ENCODE data around the gene TP53. TPM values are rescaled to one million over a fixed set of nuclear protein-coding genes. Genes with fewer than 3 reads are reported as not detected.

Gene TP53
- total RNA-seq, 2 experiments from 2014 or later, result 69.2 to 172 TPM

DNA sequence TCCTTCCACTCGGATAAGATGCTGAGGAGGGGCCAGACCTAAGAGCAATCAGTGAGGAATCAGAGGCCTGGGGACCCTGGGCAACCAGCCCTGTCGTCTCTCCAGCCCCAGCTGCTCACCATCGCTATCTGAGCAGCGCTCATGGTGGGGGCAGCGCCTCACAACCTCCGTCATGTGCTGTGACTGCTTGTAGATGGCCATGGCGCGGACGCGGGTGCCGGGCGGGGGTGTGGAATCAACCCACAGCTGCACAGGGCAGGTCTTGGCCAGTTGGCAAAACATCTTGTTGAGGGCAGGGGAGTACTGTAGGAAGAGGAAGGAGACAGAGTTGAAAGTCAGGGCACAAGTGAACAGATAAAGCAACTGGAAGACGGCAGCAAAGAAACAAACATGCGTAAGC is 12.4 kb downstream of the TP53 start:
- Histone ChIP-seq H3K9me3 (ENCODE audit: low read length) (peaks cover 8% of the 10 kb centered on the region), H4K20me1 (ENCODE audit: insufficient read depth, low read length) (no peaks in the 10 kb centered on the region), H3K9me2 (ENCODE audit: insufficient read depth, low read length) (no peaks in the 10 kb centered on the region), H3K4me2 (ENCODE audit: low read length) (no peak overlapping the region), H2AFZ (ENCODE audit: low read length) (no peak overlapping the region), H3K4me3 (ENCODE audit: low read depth, low read length, poor library complexity, severe bottlenecking) (no peak overlapping the region), H3K79me2 (ENCODE audit: insufficient read depth, low read depth, low read length) (peaks cover 5% of the 10 kb centered on the region; the same call in 1 of the 2 replicates), H3K27ac (ENCODE audit: low read depth, low read length, poor library complexity, severe bottlenecking) (no peak overlapping the region), H3K36me3 (ENCODE audit: insufficient read depth, low read length) (peaks cover 65% of the 10 kb centered on the region), H3K4me1 (ENCODE audit: insufficient read depth, low read length, poor library complexity, severe bottlenecking) (no peaks in the 10 kb centered on the region)
- TF ChIP-seq, protein P1, sequence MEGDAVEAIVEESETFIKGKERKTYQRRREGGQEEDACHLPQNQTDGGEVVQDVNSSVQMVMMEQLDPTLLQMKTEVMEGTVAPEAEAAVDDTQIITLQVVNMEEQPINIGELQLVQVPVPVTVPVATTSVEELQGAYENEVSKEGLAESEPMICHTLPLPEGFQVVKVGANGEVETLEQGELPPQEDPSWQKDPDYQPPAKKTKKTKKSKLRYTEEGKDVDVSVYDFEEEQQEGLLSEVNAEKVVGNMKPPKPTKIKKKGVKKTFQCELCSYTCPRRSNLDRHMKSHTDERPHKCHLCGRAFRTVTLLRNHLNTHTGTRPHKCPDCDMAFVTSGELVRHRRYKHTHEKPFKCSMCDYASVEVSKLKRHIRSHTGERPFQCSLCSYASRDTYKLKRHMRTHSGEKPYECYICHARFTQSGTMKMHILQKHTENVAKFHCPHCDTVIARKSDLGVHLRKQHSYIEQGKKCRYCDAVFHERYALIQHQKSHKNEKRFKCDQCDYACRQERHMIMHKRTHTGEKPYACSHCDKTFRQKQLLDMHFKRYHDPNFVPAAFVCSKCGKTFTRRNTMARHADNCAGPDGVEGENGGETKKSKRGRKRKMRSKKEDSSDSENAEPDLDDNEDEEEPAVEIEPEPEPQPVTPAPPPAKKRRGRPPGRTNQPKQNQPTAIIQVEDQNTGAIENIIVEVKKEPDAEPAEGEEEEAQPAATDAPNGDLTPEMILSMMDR (conservative IDR thresholded peaks at IDR 0.05; ENCODE audit: low read length), result no peak
- no peak for TF ChIP-seq EZH2phosphoT487 (IDR thresholded peaks at IDR 0.05; ENCODE audit: borderline replicate concordance, low read depth, low read length)
- intact Hi-C loops (cut with micrococcal nuclease; ENCODE audit: unreplicated experiment), result no loop called here
- POLR2A ChIA-PET, result interaction anchor here (0.6 kb wide), 1 partner anchor 1727 kb away, joined by 3 read pairs; no protein-coding TSS in a partner anchor
- DNase-seq (ENCODE audit: low spot score), result no peak
- CTCF ChIA-PET (ENCODE audit: unreplicated experiment), result interaction anchor here (0.6 kb wide), 1 partner anchor 209 kb away, joined by 4 read pairs; no protein-coding TSS in a partner anchor
- BruUV-seq (replicated peaks), result no TSS peak

DNA sequence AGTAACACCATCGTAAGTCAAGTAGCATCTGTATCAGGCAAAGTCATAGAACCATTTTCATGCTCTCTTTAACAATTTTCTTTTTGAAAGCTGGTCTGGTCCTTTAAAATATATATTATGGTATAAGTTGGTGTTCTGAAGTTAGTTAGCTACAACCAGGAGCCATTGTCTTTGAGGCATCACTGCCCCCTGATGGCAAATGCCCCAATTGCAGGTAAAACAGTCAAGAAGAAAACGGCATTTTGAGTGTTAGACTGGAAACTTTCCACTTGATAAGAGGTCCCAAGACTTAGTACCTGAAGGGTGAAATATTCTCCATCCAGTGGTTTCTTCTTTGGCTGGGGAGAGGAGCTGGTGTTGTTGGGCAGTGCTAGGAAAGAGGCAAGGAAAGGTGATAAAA is 14.1 kb downstream of the TP53 start:
- Histone ChIP-seq H3K79me2 (ENCODE audit: insufficient read depth, low read depth, low read length) (no peaks in the 10 kb centered on the region), H2AFZ (ENCODE audit: low read length) (no peak overlapping the region), H3K4me1 (ENCODE audit: insufficient read depth, low read length, poor library complexity, severe bottlenecking) (no peaks in the 10 kb centered on the region), H4K20me1 (ENCODE audit: insufficient read depth, low read length) (no peaks in the 10 kb centered on the region), H3K27ac (ENCODE audit: low read depth, low read length, poor library complexity, severe bottlenecking) (no peak overlapping the region), H3K36me3 (ENCODE audit: insufficient read depth, low read length) (peaks cover 79% of the 10 kb centered on the region), H3K4me3 (ENCODE audit: low read depth, low read length, poor library complexity, severe bottlenecking) (no peak overlapping the region), H3K9me3 (ENCODE audit: low read length) (peaks cover 8% of the 10 kb centered on the region), H3K4me2 (ENCODE audit: low read length) (no peak overlapping the region), H3K9me2 (ENCODE audit: insufficient read depth, low read length) (no peaks in the 10 kb centered on the region)
- no TSS peak for BruUV-seq (replicated peaks)
- TF ChIP-seq EZH2phosphoT487 (IDR thresholded peaks at IDR 0.05; ENCODE audit: borderline replicate concordance, low read depth, low read length), result no peak
- TF ChIP-seq, protein P1 (conservative IDR thresholded peaks at IDR 0.05; ENCODE audit: low read length), result peak; percentile 80
- intact Hi-C loops (cut with micrococcal nuclease; ENCODE audit: unreplicated experiment), result no loop called here
- peak; percentile 29 for DNase-seq (ENCODE audit: low spot score)
- POLR2A ChIA-PET, result interaction anchor here (0.6 to 2.4 kb wide), 3 partner anchors 12 to 33 kb away, joined by 3 to 10 read pairs (median 4); partner anchors contain the start of genes TP53 and WRAP53
- CTCF ChIA-PET (ENCODE audit: unreplicated experiment), result no interaction called here

DNA sequence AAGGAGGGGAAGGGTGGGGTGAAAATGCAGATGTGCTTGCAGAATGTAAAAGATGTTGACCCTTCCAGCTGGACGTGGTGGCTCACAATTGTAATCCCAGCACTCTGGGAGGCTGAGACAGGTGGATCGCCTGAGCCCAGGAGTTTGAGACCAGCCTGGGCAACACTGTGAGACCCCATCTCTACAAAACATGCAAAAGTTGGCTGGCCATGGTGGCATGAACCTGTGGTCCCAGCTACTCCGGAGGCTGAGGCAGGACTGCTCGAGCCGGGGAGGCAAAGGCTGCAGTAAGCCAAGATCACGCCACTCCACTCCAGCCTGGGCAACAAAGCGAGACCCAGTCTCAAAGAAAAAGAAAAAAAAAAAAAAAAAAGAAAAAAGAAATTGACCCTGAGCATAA is 18.8 kb downstream of the TP53 start:
- Histone ChIP-seq H3K4me2 (ENCODE audit: low read length) (no peak overlapping the region), H3K4me1 (ENCODE audit: insufficient read depth, low read length, poor library complexity, severe bottlenecking) (no peaks in the 10 kb centered on the region), H3K4me3 (ENCODE audit: low read depth, low read length, poor library complexity, severe bottlenecking) (no peak overlapping the region), H3K79me2 (ENCODE audit: insufficient read depth, low read depth, low read length) (no peaks in the 10 kb centered on the region), H3K36me3 (ENCODE audit: insufficient read depth, low read length) (peaks cover 64% of the 10 kb centered on the region), H3K9me2 (ENCODE audit: insufficient read depth, low read length) (no peaks in the 10 kb centered on the region), H3K9me3 (ENCODE audit: low read length) (peaks cover 3% of the 10 kb centered on the region), H2AFZ (ENCODE audit: low read length) (no peak overlapping the region), H4K20me1 (ENCODE audit: insufficient read depth, low read length) (no peaks in the 10 kb centered on the region), H3K27ac (ENCODE audit: low read depth, low read length, poor library complexity, severe bottlenecking) (no peak overlapping the region)
- no peak for DNase-seq (ENCODE audit: low spot score)
- no peak for TF ChIP-seq EZH2phosphoT487 (IDR thresholded peaks at IDR 0.05; ENCODE audit: borderline replicate concordance, low read depth, low read length)
- TF ChIP-seq, protein P1 (conservative IDR thresholded peaks at IDR 0.05; ENCODE audit: low read length), result no peak
- BruUV-seq (replicated peaks), result no TSS peak
- intact Hi-C loops (cut with micrococcal nuclease; ENCODE audit: unreplicated experiment), result no loop called here
- CTCF ChIA-PET (ENCODE audit: unreplicated experiment), result no interaction called here
- POLR2A ChIA-PET, result no interaction called here

Data from OCI-LY7 (cell line).